HG03097 (cell line): ENCODE measurements around the gene TES.

Experiments used
- ATAC-seq: cut with Tn5 transposase; IDR thresholded peaks from one replicate; pipeline ENCODE4 v1.9.1; 2021; ENCODE audit not compliant: unreplicated experiment, low FRiP score

The TES gene

GRCh38 chr7:116219288-116219687 lies 8.9 kb downstream of the TES start:
- no peak for ATAC-seq

- ATAC-seq, result no peak
These were observed 9.5 kb downstream of the TES start for GRCh38 chr7:116219834-116220233.

GRCh38 chr7:116222501-116222900 lies 12.2 kb downstream of the TES start:
- ATAC-seq, result no peak

GRCh38 chr7:116223588-116223987 lies 13.2 kb downstream of the TES start:
- ATAC-seq, result no peak

GRCh38 chr7:116224492-116225098 lies 14.3 kb downstream of the TES start:
- no peak for ATAC-seq

- ATAC-seq, result no peak
These were observed 15.5 kb downstream of the TES start for GRCh38 chr7:116225860-116226259.

GRCh38 chr7:116226664-116227063 lies 16.3 kb downstream of the TES start:
- no peak for ATAC-seq

- ATAC-seq, result no peak
These were observed 17.4 kb downstream of the TES start for GRCh38 chr7:116227678-116228239.

- no peak for ATAC-seq
These were observed 17.9 kb downstream of the TES start for GRCh38 chr7:116228241-116228640.

- peak; percentile 46 for ATAC-seq
These were observed 19.0 kb downstream of the TES start for GRCh38 chr7:116229366-116229765.

GRCh38 chr7:116230191-116231005 lies 20.1 kb downstream of the TES start:
- ATAC-seq, result no peak

- no peak for ATAC-seq
These were observed 21.2 kb downstream of the TES start for GRCh38 chr7:116231543-116231942.

GRCh38 chr7:116231949-116232348 lies 21.6 kb downstream of the TES start:
- no peak for ATAC-seq

- ATAC-seq, result no peak
These were observed 22.0 kb downstream of the TES start for GRCh38 chr7:116232350-116232749.

- ATAC-seq, result no peak
These were observed 22.6 kb downstream of the TES start for GRCh38 chr7:116232920-116233319.

GRCh38 chr7:116234517-116235200 lies 24.3 kb downstream of the TES start:
- ATAC-seq, result no peak

GRCh38 chr7:116235380-116235779 lies 25.0 kb downstream of the TES start:
- ATAC-seq, result no peak

- ATAC-seq, result no peak
These were observed 25.8 kb downstream of the TES start for GRCh38 chr7:116236020-116236630.

- no peak for ATAC-seq
These were observed 28.7 kb downstream of the TES start for GRCh38 chr7:116239020-116239419.

GRCh38 chr7:116239434-116239833 lies 29.1 kb downstream of the TES start:
- ATAC-seq, result no peak
